Thymus (tissue), 2 donors: Measurements from ENCODE around the gene GNPAT. TPM values are rescaled to one million over a fixed set of nuclear protein-coding genes. Genes with fewer than 3 reads are reported as not detected.

Experiments
- polyA plus RNA-seq: library from polyadenylated mRNA; stranded (reverse); fragments of 200-250 nt; gene quantifications from one replicate; pipeline ENCODE4 v1.2.3, GENCODE V29; 2013
- total RNA-seq: library from RNA; stranded (reverse); fragments of 120-200 nt; gene quantifications from one replicate; pipeline ENCODE4 v1.2.4, GENCODE V29; 2013
- donor health status: healthy.

Gene GNPAT
- total and polyA plus RNA-seq, 2 donors, result 45.9 to 54.3 TPM

Other genes with a start within 250 kb of the GNPAT start
- gene FAM89A, start 201.0 kb upstream of the GNPAT start, total RNA-seq, result 3.7 TPM
- gene FAM89A, start 201.0 kb upstream of the GNPAT start, polyA plus RNA-seq, result 12.3 TPM
- 0.05 TPM for gene TRIM67, start 79.2 kb upstream of the GNPAT start, total RNA-seq
- gene TRIM67, start 79.2 kb upstream of the GNPAT start, polyA plus RNA-seq, result 0.05 TPM
- gene EXOC8, start 96.6 kb downstream of the GNPAT start, total RNA-seq, result 8.8 TPM
- gene EXOC8, start 96.6 kb downstream of the GNPAT start, polyA plus RNA-seq, result 11.6 TPM
- 14.0 TPM for gene SPRTN, start 97.1 kb downstream of the GNPAT start, total RNA-seq
- gene SPRTN, start 97.1 kb downstream of the GNPAT start, polyA plus RNA-seq, result 8.4 TPM
- 26.9 TPM for gene EGLN1, start 181.1 kb downstream of the GNPAT start, total RNA-seq
- gene EGLN1, start 181.1 kb downstream of the GNPAT start, polyA plus RNA-seq, result 12.4 TPM